Activated CD4-positive, alpha-beta T cell treated with anti-CD3 and anti-CD28 coated beads for 1 hour (primary cell): ENCODE data around the gene OSBPL10.
"Not testable (repeated sequence)": the region's sequence is repeated elsewhere in the genome, so short reads cannot be mapped to it uniquely, and the experiment has no call there.

Source experiments
- DNase-seq: peaks from one replicate; pipeline ENCODE4 v3.0.0-alpha.2; 2020

The OSBPL10 gene

DNA sequence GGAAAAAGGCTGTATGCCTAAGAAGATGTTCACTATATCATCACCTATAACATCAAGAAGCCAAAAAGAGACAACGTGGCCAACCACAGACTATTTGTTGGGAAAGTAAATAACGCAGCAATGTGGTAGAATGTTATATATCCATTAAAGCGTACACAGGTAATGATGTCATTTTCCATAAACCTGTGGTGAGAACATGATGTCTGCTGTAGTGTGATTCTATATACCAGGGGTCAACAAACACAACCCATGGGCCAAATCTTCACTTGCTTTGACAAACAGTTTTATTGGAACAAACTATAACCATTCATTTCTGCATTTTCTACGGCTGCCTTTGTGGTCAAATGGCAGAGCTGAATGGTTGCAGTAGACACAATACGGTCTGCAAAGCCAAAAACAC lies 287.7 kb downstream of the OSBPL10 start:
- no peak for DNase-seq

DNA sequence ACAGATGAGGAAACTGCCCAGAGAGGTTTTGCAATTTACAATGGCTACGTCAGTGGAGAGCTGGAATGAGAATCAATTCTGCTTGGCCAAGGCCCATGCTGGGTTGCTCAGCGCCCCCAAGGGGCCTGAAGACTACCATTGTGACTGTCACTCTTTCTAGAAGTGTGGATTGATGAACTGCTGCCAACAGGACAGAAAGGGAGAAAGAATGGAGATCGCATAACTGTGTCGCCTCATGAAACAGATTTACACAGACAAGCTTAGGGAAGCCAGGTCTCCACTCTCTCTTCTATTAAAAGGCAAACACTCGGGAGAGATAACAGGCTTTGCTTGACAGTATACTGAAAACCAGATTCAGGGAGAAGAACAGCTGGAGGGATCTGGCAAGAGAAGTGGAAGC lies 288.3 kb downstream of the OSBPL10 start:
- no peak for DNase-seq

DNA sequence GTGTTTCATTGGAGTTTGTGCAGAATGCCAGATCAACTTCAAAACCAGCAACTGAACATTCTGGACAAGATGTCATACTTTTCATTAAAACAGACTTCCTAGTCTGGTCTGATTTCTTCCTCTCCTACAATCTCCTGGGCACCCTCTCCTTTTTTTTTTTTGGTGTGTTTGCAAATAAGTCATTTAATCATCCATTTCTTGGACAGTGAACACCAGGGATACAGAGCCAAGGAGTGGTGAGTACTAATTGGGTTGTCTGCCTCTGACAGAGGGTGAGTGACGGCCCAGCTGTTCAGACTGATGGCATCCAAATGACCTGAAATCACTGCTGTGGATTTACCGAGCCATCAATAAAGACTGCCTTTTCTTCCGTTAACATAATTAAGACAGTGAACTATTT lies 290.3 kb downstream of the OSBPL10 start:
- no peak for DNase-seq

GRCh38 chr3:31689523-31689922 lies 291.5 kb downstream of the OSBPL10 start:
- DNase-seq, result not testable (repeated sequence)

DNA sequence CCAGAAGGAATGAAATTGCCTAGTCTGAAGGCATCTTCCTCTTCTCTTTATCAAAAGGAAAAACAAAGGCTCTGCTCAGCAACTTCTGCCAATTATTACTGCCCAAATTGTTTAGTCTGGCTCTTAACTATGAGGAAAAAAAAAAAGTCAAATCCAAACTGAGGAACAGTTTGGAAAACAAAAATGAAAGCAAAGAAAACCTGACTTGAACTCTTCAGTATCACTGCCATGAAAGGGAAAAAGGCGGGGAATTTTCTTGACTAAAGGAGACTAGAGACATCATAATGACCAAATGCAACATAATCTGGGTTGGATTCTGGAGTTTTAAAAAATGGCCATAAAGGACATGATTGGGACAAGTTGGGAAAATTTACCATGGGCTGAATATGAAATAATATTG lies 292.1 kb downstream of the OSBPL10 start:
- DNase-seq, result no peak

DNA sequence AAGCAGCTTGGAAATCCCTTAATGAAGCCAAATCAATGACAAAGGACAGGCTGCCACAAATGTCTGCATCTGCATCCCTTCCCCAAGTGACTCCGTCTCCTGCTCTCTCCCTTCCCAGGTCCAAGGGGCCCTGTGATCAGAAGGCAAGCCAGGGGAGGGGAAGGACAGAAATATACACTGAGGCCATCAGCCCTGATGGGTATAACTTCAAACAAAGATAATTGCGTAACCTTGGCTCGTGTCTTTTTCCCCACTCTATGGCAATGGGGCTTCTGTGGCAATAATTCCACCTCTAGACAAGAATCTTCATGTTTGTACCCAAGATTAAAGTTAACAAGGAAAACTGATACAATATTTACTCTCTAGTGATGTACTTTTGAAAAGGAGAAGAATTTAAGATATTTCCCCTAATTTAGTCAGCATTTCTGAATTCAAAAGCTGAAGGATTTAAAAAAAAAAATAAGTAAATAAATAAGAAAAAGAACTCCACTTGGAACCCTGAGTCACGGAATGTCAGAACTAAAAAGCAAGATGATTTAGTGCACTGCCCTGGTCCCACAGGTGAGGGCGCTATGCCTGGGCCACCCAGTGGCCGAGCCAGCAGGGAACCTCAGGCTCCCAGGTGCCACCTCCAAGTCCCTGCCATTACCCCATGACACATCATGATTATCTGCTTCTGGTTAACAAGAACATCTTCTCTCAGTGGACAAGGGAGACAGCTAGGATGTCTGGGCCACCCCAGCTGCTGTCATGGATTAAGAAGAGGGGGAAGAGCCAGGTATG lies 293.9 kb downstream of the OSBPL10 start:
- no peak for DNase-seq

GRCh38 chr3:31680072-31680870 lies 300.8 kb downstream of the OSBPL10 start:
- no peak for DNase-seq

- no peak for DNase-seq
Observed at GRCh38 chr3:31676556-31676955, 304.5 kb downstream of the OSBPL10 start.

DNA sequence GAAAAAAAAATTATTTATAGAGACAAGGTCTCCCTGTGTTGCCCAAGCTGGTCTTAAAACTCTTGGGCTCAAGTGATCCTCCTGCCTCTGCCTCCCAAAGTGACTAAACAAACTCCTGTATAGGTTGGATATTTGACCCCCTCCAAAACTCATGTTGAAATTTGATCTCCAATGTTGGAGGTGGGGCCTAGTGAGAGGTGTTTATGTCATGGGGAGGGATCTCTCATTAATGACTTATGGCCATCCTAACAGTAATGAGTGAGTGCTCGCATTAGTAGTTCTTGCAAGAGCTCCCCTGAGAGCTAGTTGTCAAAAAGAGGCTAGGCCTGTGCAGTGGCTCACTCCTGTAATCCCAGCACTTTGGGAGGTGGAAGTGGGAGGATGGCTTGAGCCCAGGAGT lies 307.1 kb downstream of the OSBPL10 start:
- DNase-seq, result no peak

DNA sequence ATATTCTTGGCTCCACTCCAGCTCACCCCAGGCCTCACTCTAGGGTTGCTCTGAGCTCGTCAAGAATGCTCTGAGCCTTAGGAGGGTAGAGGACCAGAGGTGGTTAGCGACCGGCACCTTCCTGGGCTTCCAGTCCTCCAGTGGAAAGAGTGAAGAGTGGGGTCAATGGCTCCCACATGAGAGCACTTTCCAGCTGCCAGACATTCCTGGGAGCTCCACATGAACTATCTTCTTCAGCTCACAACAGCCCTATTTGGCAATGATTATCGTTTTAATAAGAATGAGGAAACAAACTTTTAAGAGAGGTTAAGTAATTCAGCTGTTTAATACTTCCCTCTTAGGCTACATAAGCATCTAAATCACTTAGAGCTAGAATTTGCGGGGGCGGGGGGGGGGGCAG lies 309.1 kb downstream of the OSBPL10 start:
- no peak for DNase-seq

DNA sequence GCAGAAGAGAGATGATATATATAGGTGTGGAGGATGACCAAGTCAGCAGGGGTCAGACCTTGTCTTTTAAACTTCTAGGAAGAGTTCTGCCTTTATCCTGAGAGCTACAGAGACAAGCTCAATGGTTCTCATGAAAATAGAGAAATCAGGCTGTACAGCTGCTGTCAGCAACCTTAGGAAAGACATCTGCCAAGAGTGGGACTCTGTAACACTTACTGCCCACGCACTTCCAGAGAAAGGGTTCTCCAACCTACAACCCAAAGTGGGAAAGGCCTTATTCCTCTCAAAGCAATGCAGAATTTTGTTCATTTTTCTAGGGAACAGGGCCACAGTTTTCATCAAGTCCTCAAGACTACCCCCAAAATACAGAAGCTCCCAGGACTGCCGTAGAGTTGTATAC lies 309.6 kb downstream of the OSBPL10 start:
- DNase-seq, result no peak

GRCh38 chr3:31670722-31671121 lies 310.3 kb downstream of the OSBPL10 start:
- DNase-seq, result no peak

DNA sequence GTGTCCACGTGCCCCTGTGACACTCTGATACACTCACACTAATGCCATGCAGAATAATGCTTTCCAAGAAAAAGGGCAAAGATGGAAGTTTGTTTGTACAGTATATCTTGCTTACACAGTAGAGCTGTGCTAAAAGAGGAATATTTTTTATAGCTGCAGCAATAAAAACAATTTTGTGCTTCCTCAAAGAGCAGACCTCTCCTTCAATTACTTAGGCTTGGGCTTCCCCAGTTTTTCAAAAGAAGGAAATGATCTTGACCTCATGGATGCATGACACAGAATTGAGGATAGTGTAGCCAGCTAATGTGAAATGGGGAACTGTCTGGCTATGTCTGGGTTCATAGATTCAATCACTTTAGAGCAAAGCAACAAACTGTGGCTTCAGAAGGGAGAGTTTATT lies 310.9 kb downstream of the OSBPL10 start:
- no peak for DNase-seq

DNA sequence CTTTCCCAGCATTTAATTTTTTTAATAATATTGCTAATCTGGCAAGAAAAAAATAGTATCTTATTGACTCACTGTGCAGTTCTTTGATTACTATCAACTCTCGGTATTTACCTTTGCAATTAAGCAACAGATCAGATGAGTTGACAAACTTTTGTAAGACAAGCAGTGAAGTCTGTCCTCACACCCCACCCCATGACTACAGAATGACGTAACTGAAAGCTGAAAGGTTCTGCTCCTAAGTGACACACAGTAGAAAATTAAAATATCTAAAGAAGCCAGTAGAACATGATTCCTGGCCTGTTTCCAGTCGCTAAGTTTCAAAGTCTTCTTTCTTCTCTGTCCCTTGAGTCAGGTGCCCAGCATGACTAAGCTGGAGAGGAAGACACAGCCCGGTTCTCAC lies 312.8 kb downstream of the OSBPL10 start:
- no peak for DNase-seq

DNA sequence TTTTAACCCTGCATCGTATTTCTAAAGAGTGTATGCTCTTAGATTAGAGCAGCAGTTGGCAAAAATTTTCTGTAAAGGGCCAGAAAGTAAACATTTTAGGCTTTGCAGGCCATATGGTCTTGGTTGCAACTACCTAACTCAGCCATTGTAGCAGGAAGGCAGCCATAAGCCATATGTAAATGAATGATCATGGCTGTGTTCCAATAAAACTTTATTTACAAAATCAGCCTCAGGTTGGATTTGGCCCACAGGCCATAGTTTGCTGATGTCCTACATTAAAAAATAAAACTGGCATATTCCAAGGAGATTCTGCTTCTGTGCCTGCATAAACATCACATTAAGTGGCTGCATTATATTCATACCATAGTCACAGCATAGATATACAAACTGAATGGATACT lies 313.5 kb downstream of the OSBPL10 start:
- no peak for DNase-seq

DNA sequence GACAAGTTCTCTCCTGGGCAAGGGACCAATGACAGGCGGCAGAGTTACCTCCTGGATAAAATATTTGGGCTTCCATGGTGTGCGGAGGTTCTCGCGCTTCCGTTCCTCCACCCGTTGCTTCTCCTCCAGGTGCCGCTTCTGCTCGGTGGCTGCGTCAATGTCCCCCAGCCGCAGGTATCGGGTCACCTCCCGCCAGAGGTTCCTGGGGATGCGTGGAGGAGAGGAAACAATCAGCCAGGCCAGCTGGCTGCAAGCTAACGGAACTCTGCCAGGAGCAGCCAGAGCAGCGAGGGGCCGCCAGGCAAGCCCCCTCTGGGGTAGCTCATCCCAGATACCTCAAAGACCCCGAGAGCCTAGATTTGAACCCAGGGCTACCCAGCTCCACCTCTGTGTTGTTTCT lies 317.0 kb downstream of the OSBPL10 start:
- no peak for DNase-seq

GRCh38 chr3:31661993-31662670 lies 318.9 kb downstream of the OSBPL10 start:
- DNase-seq, result no peak

DNA sequence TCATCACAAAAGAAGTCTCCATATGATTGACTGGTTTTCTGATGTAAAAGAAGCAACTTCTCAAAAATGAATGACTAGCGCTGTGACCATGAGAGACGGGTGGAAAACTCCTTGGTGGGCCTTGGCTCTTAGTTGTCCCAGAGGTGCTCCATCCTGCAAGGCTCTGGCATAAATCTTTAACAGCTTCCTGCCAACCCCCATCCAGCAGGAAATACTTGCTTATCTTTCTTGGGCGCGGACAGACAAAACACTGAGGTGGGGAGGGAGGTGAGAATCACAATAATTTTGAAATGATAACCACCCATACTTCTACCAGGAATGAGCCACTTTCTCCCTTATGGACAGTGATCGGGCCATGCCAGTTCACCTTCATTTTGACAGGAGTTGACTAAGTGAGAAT lies 319.8 kb downstream of the OSBPL10 start:
- DNase-seq, result no peak

DNA sequence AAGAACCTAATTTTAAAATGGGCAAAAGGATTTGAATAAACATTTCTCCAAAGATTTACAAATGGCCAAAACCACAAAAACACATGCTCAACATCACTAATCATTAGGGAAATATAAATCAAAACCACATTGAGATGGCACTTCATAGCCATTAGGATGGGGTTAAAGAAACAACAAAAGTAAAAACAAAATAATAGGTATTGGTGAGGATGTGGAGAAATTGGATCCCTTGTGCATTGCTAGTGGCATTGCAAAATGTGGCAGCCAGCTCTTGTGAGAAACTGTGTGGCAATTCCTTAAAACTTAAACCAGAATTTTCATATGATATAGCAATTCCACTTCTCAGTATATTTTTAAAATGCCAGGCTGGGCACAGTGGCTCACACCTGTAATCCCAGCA lies 321.8 kb downstream of the OSBPL10 start:
- no peak for DNase-seq

- no peak for DNase-seq
Observed at GRCh38 chr3:31654998-31655397, 326.1 kb downstream of the OSBPL10 start.

DNA sequence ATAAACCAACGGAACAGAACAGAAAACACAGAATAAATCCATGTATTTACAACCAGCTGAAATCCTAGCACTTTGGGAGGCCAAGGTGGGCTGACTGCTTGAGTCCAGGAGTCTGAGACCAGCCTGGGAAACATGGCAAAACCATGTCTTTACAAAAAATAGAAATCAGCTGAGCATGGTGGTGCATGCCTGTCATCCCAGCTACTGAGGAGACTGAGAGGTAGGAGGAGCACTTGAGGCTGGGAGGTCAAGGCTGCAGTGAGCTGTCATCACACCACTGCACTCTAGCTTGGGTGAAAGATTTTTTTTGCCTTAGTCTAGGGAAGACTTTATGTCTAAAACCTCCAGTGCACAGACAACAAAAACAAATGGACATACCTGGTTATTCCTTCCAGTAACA lies 327.6 kb downstream of the OSBPL10 start:
- no peak for DNase-seq

DNA sequence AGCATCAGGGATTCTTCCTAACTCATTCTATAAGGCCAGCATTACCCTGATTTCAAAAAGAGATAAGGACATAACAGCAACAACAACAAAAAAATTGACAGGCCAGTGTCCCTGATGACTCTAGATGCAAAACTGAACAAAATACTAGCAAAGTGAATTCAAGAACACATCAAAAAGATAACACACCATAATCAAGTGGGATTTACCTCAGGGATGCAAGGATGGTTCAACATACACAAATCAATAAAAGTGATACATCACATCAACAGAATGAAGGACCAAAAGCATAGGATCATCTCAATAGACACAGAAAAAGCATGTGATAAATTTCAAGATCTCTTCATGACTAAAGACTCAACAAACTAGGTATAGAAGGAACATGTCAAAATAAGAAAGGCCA lies 328.8 kb downstream of the OSBPL10 start:
- DNase-seq, result no peak

DNA sequence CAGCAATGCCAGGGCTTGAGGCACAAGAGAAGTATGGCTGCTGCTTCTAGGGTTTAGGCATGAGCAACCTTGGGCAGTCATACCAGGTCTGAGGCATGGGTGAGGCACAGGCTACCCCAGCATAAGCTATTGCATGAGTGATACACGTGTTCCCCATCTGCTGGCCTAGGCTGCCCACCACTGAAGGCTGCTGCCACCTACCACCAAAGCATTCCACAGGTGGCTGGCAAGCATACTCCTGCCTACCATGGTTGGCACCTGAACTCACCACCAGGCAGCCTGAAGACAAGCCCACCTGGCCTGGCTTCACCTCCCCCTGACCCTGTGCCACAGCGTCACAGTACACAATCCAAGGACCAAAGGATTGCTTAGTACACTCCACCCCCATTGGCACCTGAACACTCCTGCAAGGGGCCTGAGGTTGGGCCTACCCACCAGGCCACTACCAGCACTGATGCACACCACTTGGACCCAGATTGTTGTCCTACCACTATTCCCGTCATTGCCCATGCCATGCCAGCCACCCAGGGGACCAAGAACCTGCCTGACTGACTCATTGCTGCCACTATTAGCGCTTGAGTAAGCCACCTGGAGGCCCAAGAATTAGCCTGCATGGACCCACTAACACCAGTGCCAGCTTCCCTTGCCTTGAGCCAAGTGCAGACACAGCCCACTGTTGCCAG lies 332.6 kb downstream of the OSBPL10 start:
- DNase-seq, result no peak
